ENCODE data around the gene HOXA6. TPM values are rescaled to one million over a fixed set of nuclear protein-coding genes. Genes with fewer than 3 reads are reported as not detected.

Gene HOXA6
- total and polyA plus RNA-seq, 10 of the 15 experiments (the other 5 are each of a cell fraction or from before 2014, with no cell fraction given): 0.08 TPM; not detected in 9

- FAIRE-seq (no peak), ATAC-seq (no peak), DNase-seq (ENCODE audit: low read depth, low spot score) (no peak)
- Histone ChIP-seq H3K4me2 (ENCODE audit: control insufficient read depth, insufficient read depth) (no peak overlapping the region), H4K20me1 (ENCODE audit: control insufficient read depth, insufficient read depth) (no peaks in the 10 kb centered on the region), H3K27me3 (replicated peaks in 1 of 2; ENCODE audit: control insufficient read depth in 2 of 2, insufficient read depth in 2 of 2, low read length in 1 of 2) (peaks cover 4% of the 10 kb centered on the region in 2 experiments), H3K9ac (ENCODE audit: control insufficient read depth, insufficient read depth, low read length) (no peak overlapping the region), H3K27ac (ENCODE audit: control insufficient read depth, insufficient read depth) (no peak overlapping the region), H2AFZ (ENCODE audit: control insufficient read depth, low read depth, low read length) (no peak overlapping the region), H3K9me3 (replicated peaks; ENCODE audit: control insufficient read depth, insufficient read depth, low read length) (no peaks in the 10 kb centered on the region; the same call in 2 of the 3 replicates), H3K4me1 (ENCODE audit: control insufficient read depth, insufficient read depth, low read length) (no peaks in the 10 kb centered on the region), H3K79me2 (ENCODE audit: control insufficient read depth, insufficient read depth, low read length) (no peaks in the 10 kb centered on the region), H3K4me3 (no peak overlapping the region), H3K36me3 (ENCODE audit: control insufficient read depth in 2 of 2, insufficient read depth in 2 of 2, low read length in 1 of 2) (no peaks in the 10 kb centered on the region)
- intact Hi-C loops (cut with micrococcal nuclease; ENCODE audit: unreplicated experiment) (no loop called here), in situ Hi-C loops (cut with MboI) (no loop called here)
- ChIA-PET SMC1A (ENCODE audit: uncharacterized antibody, unreplicated experiment) (interaction anchor here (1.2 to 1.5 kb wide), 3 partner anchors 22 to 249 kb away, joined by 3 to 4 read pairs (median 4); no protein-coding TSS in a partner anchor), RAD21 (ENCODE audit: unreplicated experiment) (interaction anchor here (1.0 kb wide), 1 partner anchor 9 kb away, joined by 3 read pairs; no protein-coding TSS in a partner anchor), POLR2A (no interaction called here), CTCF (interaction anchor here (1.3 kb wide), 1 partner anchor 9 kb away, joined by 3 read pairs; no protein-coding TSS in a partner anchor)
- TF ChIP-seq HDAC2 (IDR thresholded peaks at IDR 0.05) (no peak), ATF2 (IDR thresholded peaks at IDR 0.05; ENCODE audit: low read length) (no peak), NFYB (IDR thresholded peaks at IDR 0.05; ENCODE audit: insufficient read depth, low read depth, low read length) (no peak), POLR2AphosphoS2 (IDR thresholded peaks at IDR 0.05; ENCODE audit: low read depth, low read length) (no peak)
- 61% methylated on average over 13 of the region's 13 CpGs for WGBS (ENCODE audit: insufficient coverage, insufficient replicate concordance, low lambda C conversion rate, missing lambda C conversion rate)
- BruUV-seq (replicated peaks): no TSS peak
Measured at GRCh38 chr7:27105301-27106031, 42.1 kb downstream of the HOXA6 start.

Data from GM12878 (cell line).